GM04503 (cell line): Measurements from ENCODE around the gene NPSR1.
"Not testable (repeated sequence)": the region's sequence is repeated elsewhere in the genome, so short reads cannot be mapped to it uniquely, and the experiment has no call there.

Experiments used
- DNase-seq: peaks from one replicate; pipeline ENCODE4 v3.0.0-alpha.2; 2012; ENCODE audit warnings: low read depth

The NPSR1 gene

GRCh38 chr7:34757570-34758110 is 99.6 kb downstream of the NPSR1 start:
- DNase-seq, result no peak

GRCh38 chr7:34758111-34758601 is 100.1 kb downstream of the NPSR1 start:
- DNase-seq, result no peak

- no peak for DNase-seq
These were observed 101.6 kb downstream of the NPSR1 start for GRCh38 chr7:34759477-34760125.

GRCh38 chr7:34760271-34760670 is 102.3 kb downstream of the NPSR1 start:
- no peak for DNase-seq

- no peak for DNase-seq
These were observed 103.2 kb downstream of the NPSR1 start for GRCh38 chr7:34761206-34761605.

GRCh38 chr7:34761627-34762026 is 103.6 kb downstream of the NPSR1 start:
- no peak for DNase-seq

- DNase-seq, result no peak
These were observed 104.7 kb downstream of the NPSR1 start for GRCh38 chr7:34762764-34763163.

- peak; percentile 3 for DNase-seq
These were observed 114.4 kb downstream of the NPSR1 start for GRCh38 chr7:34772296-34772938.

- no peak for DNase-seq
These were observed 118.8 kb downstream of the NPSR1 start for GRCh38 chr7:34776748-34777358.

- no peak for DNase-seq
These were observed 122.5 kb downstream of the NPSR1 start for GRCh38 chr7:34780546-34780945.

- DNase-seq, result no peak
These were observed 129.6 kb downstream of the NPSR1 start for GRCh38 chr7:34787586-34787985.

- DNase-seq, result no peak
These were observed 148.8 kb downstream of the NPSR1 start for GRCh38 chr7:34806831-34807230.

GRCh38 chr7:34807548-34808340 is 149.7 kb downstream of the NPSR1 start:
- DNase-seq, result no peak

- not testable (repeated sequence) for DNase-seq
These were observed 156.3 kb downstream of the NPSR1 start for GRCh38 chr7:34814203-34814842.

GRCh38 chr7:34821932-34822558 is 164.0 kb downstream of the NPSR1 start:
- no peak for DNase-seq

- DNase-seq, result no peak
These were observed 165.7 kb downstream of the NPSR1 start for GRCh38 chr7:34823650-34824258.

- no peak for DNase-seq
These were observed 167.2 kb downstream of the NPSR1 start for GRCh38 chr7:34825221-34825620.

GRCh38 chr7:34830390-34830789 is 172.4 kb downstream of the NPSR1 start:
- no peak for DNase-seq

GRCh38 chr7:34831436-34831835 is 173.4 kb downstream of the NPSR1 start:
- no peak for DNase-seq

- DNase-seq, result no peak
These were observed 174.0 kb downstream of the NPSR1 start for GRCh38 chr7:34832020-34832419.
